DMS53 (cell line): ENCODE data around the gene ZC3H11A.
"Not testable (repeated sequence)": the region's sequence is repeated elsewhere in the genome, so short reads cannot be mapped to it uniquely, and the experiment has no call there.

Experiments
- DNase-seq: peaks from one replicate; lab custom pipeline; 2025; lab: John Stamatoyannopoulos, UW

Gene ZC3H11A

DNA sequence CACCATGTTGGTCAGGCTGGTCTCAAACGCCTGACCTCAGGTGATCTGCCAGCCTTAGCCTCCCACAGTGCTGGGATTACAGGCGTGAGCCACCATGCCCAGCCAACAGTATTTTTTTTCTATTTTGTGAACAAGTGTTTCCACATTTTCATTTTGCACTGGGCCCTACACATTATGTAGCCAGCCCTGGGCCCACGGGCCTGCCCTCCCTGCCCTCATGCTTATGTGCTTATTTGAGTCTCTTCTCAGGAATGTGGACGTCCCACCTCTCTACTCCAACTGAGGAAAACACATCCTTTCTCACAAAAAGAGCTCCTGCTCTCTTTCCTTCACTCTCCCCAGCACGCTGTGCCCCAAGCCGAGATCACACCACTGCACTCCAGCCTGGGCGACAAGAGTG is 13.5 kb upstream of the ZC3H11A start:
- no peak for DNase-seq

DNA sequence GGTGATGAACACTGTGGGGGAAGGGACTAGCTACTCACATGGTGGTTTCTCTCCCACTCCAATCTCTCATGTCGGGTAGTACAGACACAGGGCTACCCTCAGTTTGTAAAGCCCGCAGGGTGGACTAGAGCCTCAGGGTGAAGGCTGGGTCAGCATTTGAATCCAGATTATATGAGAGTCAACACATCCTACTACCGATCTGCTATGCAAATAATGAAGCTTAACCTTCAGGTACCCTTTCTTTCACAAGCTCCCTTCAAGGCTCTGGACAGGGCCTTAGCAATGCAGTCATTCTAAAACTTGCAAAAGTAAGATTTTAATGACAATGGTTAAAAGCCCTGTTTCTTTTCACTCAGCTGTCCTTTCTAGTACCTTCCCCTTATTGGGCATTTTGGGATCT is 5.5 kb upstream of the ZC3H11A start:
- DNase-seq, result no peak

- no peak for DNase-seq
Observed at GRCh38 chr1:203791498-203791897, 3.9 kb upstream of the ZC3H11A start.

- no peak for DNase-seq
Observed at GRCh38 chr1:203792486-203792885, 2.9 kb upstream of the ZC3H11A start.

GRCh38 chr1:203793561-203793960 is 1.9 kb upstream of the ZC3H11A start:
- DNase-seq, result not testable (repeated sequence)

DNA sequence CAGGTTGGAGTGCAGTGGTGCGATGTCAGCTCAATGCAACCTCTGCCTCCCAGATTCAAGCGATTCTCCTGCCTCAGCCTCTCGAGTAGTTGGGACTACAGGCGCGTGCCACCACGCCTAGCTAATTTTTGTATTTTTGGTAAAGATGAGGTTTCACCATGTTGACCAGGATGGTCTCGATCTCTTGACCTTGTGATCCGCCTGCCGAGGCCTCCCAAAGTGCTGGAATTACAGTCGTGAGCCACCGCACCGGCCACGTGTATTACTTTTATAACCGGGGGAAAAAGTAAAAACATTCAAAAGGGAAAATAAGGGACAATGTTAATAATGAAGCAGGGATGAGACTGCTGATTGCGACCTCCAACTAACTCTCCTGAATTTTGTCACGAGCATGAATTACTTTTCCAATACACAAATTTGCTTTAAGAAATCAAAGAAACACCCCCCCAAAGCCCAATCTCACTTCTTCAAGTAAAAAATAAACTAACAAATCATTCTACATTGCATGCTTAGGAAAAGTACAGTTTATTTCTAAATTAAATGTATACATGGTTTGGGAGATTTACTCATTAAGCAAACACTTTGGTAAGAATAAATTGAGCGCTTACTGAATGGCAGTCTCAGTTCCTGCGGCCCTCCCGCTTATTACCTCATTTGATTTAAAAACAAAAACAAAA is 521 bp upstream of the ZC3H11A start:
- DNase-seq, result no peak

DNA sequence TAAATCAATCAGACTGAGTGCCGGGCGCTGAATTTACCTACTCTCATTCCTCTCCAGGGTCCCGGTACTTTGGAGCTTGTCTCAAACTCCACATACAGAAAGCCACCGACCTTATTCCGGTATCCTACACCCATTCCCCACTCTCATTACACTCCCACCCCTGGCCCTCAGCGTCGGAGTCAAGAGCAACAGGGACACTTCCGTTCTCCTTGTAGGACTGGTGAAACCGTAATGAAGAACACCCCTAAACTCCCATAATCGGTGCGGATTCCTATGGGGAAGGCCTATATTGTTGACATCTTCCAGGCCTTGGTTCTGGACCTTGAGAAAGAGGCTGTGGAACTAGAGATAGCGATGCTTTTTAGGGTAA is 798 bp downstream of the ZC3H11A start:
- peak; percentile 68 for DNase-seq

GRCh38 chr1:203797216-203797615 is 1.8 kb downstream of the ZC3H11A start:
- no peak for DNase-seq

- peak; percentile 35 for DNase-seq
Observed at GRCh38 chr1:203797948-203798655, 2.7 kb downstream of the ZC3H11A start.

DNA sequence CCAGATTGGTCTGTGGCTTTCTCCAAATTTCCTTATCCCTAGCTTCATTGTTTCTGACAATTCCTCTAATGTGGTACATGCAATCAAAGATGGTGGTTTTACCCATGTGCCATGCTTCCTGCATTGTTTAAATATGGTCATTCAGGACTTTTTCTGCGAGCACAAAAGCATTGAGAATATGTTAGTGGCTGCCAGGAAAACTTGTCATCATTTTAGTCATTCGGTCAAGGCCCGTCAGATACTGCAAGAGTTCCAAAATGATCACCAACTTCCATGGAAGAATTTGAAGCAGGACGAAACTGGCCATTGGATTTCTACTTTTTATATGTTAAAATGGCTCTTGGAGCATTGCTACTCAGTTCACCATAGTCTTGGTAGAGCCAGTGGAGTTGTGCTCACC is 3.7 kb downstream of the ZC3H11A start:
- no peak for DNase-seq

- no peak for DNase-seq
Observed at GRCh38 chr1:203799971-203800370, 4.5 kb downstream of the ZC3H11A start.

DNA sequence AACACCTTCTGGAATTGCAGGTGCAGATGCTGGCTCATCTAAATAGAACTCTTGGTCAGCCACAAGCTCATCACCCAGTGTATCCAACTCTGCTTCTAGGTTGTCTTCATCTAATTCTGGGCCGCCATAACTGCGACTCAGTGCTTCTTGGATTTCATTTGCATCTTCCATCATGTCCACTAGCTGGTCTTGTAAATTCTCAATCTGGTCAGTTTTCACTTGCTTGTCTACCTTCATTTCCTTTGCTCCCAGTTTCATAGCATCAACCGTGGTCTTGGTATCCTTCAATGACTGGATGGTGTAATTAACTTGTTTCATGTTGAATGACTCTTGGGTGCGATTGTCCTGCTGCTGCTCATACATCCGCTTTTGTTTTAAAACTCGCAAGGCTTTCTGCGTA is 10.3 kb downstream of the ZC3H11A start:
- no peak for DNase-seq

GRCh38 chr1:203807196-203807595 is 11.8 kb downstream of the ZC3H11A start:
- DNase-seq, result no peak

GRCh38 chr1:203813581-203814341 is 18.3 kb downstream of the ZC3H11A start:
- DNase-seq, result no peak

GRCh38 chr1:203818399-203818798 is 23.0 kb downstream of the ZC3H11A start:
- no peak for DNase-seq

- DNase-seq, result no peak
Observed at GRCh38 chr1:203823306-203823705, 27.9 kb downstream of the ZC3H11A start.

- DNase-seq, result no peak
Observed at GRCh38 chr1:203826175-203826574, 30.8 kb downstream of the ZC3H11A start.

DNA sequence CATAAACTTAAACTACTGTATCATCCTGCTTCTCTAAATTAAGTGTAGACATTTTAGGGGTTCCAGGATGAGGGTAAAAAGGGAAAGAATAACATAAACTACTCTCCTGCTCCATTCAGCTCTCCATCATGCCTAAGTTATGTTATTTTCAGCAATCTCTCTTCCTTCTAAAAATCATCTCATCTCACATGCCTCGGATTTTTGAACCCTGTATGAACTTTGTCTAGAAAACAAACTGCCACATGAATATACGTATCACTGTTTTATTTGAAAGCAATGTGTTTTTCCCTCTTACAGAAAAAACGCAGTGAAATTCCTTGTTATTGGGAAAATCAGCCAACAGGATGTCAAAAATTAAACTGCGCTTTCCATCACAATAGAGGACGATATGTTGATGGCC is 32.6 kb downstream of the ZC3H11A start:
- no peak for DNase-seq

GRCh38 chr1:203828503-203828902 is 33.1 kb downstream of the ZC3H11A start:
- no peak for DNase-seq

GRCh38 chr1:203829247-203829646 is 33.8 kb downstream of the ZC3H11A start:
- not testable (repeated sequence) for DNase-seq

- no peak for DNase-seq
Observed at GRCh38 chr1:203835476-203835875, 40.1 kb downstream of the ZC3H11A start.

GRCh38 chr1:203839081-203839480 is 43.7 kb downstream of the ZC3H11A start:
- no peak for DNase-seq

DNA sequence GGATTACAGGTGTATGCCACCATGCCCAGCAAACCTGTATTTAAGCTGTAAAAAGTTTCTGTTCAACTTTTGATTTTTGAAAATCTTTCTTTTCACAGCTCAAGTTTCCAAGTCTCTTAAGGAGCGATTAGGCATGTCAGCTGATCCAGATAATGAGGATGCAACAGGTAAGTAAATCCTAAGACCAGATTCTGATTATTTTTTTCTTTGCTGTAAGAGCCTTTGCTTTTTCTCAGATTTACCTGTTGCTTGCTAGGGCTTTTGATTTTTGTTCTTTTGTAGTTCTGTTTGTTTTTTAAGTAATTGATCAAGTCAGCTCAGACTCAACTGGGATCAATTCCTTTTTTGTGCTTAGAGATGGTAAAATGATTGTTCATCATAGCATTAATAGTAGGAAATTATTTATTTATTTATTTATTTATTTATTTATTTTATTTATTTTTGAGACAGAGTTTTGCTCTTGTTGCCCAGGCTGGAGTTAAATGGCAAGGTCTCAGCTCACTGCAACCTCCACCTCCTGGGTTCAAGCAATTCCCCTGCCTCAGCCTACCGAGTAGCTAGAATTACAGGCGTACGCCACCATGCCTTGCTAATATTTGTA is 44.9 kb downstream of the ZC3H11A start:
- DNase-seq, result no peak
